Thyroid gland (tissue), 4 donors: ENCODE measurements around the gene SLC23A2.

Experiments used
- POLR2A ChIP-seq, 2 donors: fragments of 450-650 bp; IDR thresholded peaks; one replicate each; pipeline ENCODE4 v1.6.1; 2017; ENCODE audit warnings: antibody characterized with exemption in 2 of 2, mild to moderate bottlenecking in 2 of 2, moderate library complexity in 1 of 2
- TF ChIP-seq, protein P1 (sequence below), 6 experiments: fragments of 200-600 bp in 3 of 6; fragments of 450-650 bp in 3 of 6; sonication (generic) in 3 of 6; IDR thresholded peaks; one replicate each; pipeline ENCODE4 v1.5.1; 2016 to 2019; ENCODE audit warnings: antibody characterized with exemption in 6 of 6, mild to moderate bottlenecking in 2 of 6, inconsistent platforms in 1 of 6, moderate library complexity in 1 of 6

DNA sequence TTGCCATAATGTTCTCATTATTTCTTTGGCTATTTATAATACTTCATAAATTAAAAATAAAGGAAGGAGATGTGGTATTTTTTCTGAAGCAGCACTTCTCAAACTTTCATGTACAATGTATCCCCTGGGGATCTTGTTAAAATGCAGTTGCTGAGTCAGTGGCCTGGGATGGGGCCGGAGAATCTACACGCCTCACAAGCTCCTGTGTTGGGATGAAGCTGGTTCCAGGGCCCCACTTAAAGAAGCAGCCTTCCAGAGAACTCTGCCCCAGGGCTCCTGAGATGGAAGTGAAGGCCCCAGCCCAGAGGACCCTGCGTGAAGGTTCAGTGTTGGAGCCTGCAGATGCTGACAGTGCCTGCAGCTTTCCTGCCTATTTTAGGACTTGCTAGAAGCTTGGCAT, 40.1 kb upstream of the SLC23A2 start:
- TF ChIP-seq, protein P1, sequence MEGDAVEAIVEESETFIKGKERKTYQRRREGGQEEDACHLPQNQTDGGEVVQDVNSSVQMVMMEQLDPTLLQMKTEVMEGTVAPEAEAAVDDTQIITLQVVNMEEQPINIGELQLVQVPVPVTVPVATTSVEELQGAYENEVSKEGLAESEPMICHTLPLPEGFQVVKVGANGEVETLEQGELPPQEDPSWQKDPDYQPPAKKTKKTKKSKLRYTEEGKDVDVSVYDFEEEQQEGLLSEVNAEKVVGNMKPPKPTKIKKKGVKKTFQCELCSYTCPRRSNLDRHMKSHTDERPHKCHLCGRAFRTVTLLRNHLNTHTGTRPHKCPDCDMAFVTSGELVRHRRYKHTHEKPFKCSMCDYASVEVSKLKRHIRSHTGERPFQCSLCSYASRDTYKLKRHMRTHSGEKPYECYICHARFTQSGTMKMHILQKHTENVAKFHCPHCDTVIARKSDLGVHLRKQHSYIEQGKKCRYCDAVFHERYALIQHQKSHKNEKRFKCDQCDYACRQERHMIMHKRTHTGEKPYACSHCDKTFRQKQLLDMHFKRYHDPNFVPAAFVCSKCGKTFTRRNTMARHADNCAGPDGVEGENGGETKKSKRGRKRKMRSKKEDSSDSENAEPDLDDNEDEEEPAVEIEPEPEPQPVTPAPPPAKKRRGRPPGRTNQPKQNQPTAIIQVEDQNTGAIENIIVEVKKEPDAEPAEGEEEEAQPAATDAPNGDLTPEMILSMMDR (IDR thresholded peaks at IDR 0.05), result no peak
- TF ChIP-seq POLR2A (IDR thresholded peaks at IDR 0.05), result no peak
